Activated naive CD8-positive, alpha-beta T cell treated with anti-CD3 and anti-CD28 coated beads, Interleukin-2, amount 10 ng/mL, durations not matched to agents 7 days and 5 days (primary cell): Measurements from ENCODE around the gene RCE1. TPM values are rescaled to one million over a fixed set of nuclear protein-coding genes. Genes with fewer than 3 reads are reported as not detected.

Experiments
- total RNA-seq, 2 experiments: library from RNA; stranded (reverse); gene quantifications; one replicate each; pipeline ENCODE4 v1.2.3, GENCODE V29; 2021

RCE1 gene
- total RNA-seq, 2 experiments from 2014 or later: 23.0 to 27.2 TPM

Other genes with a start within 250 kb of the RCE1 start
- gene RBM14, start 226.8 kb upstream of the RCE1 start, total RNA-seq: 100 to 1,000 TPM; 150 to 151 TPM
- gene RBM4, start 204.7 kb upstream of the RCE1 start, total RNA-seq: 100 to 1,000 TPM; 152 to 158 TPM
- 10 to 100 TPM; 21.1 to 23.4 TPM for gene RBM4B, start 165.6 kb upstream of the RCE1 start, total RNA-seq
- 1 to 10 TPM; 1.3 to 1.6 TPM for gene SPTBN2, start 114.2 kb upstream of the RCE1 start, total RNA-seq
- gene LRFN4, start 13.6 kb downstream of the RCE1 start, total RNA-seq: 10 to 100 TPM; 16.4 to 17.0 TPM
- gene PC, start 114.9 kb downstream of the RCE1 start, total RNA-seq: 1 to 10 TPM; 8.2 to 9.0 TPM
- not detected for gene C11orf86, start 131.9 kb downstream of the RCE1 start, total RNA-seq
- not detected for gene SYT12, start 179.7 kb downstream of the RCE1 start, total RNA-seq
- gene RHOD, start 213.4 kb downstream of the RCE1 start, total RNA-seq: under 1 TPM; 0.39 to 0.54 TPM